DND-41 (cell line): ENCODE data around the gene SAMD10.

Experiments
- CTCF ChIP-seq: IDR thresholded peaks from 2 replicates; pipeline ENCODE4 v1.5.1; 2012; ENCODE audit warnings: borderline replicate concordance, low read length, moderate library complexity, mild to moderate bottlenecking; ENCODE audit not compliant: poor library complexity, severe bottlenecking; ENCODE audit errors: extremely low read depth
- EZH2 ChIP-seq: IDR thresholded peaks from 3 replicates; pipeline ENCODE4 v1.6.1; 2012; ENCODE audit warnings: borderline replicate concordance, low read depth, mild to moderate bottlenecking, moderate library complexity, low read length, inconsistent platforms; ENCODE audit not compliant: severe bottlenecking

- TF ChIP-seq CTCF (no peak), EZH2 (no peak)
Measured at GRCh38 chr20:63966172-63966943, 13.1 kb downstream of the SAMD10 start.
